HCT116 (cell line): ENCODE data around the gene TMEM201. TPM values are rescaled to one million over a fixed set of nuclear protein-coding genes. Genes with fewer than 3 reads are reported as not detected.

Experiments
- ATAC-seq: fragments of 200-7000 bp; cut with Tn5 transposase; 2 replicates; pipeline ENCODE4 v1.9.1; 2020; ENCODE audit warnings: mild to moderate bottlenecking, moderate library complexity
- BruUV-seq: library from RNA; stranded (reverse); fragments of 400-500 nt; replicated peaks from 2 replicates; lab custom pipeline; 2021; lab: Mats Ljungman, UMichigan
- CTCF ChIA-PET: fragments of 300-600 bp; sonication (Branson Sonifier 250); formaldehyde crosslinking; loops from one replicate; lab custom pipeline; 2021; ENCODE audit warnings: antibody characterized with exemption; lab: Charles Lee
- POLR2A ChIA-PET: fragments of 300-600, 350-600 bp; sonication (Branson Sonifier 250); formaldehyde crosslinking; loops from one replicate; lab custom pipeline; 2021; ENCODE audit warnings: antibody characterized with exemption; lab: Charles Lee
- RAD21 ChIA-PET, 2 experiments: fragments of 300-600 bp; sonication (Branson Sonifier 250); formaldehyde crosslinking; loops; one replicate each; lab custom pipeline; 2023; ENCODE audit warnings: low total read pairs in 2 of 2; ENCODE audit not compliant: uncharacterized antibody in 2 of 2, unreplicated experiment in 2 of 2, low non-redundant PET in 1 of 2; lab: Charles Lee
- DNase-seq: peaks from one replicate; pipeline ENCODE4 v3.0.0-alpha.2; 2010; ENCODE audit warnings: low read depth, low spot score
- H2AFZ ChIP-seq: fragments of 200-600 bp; shearing (Covaris generic), sonication (generic); 2 replicates; pipeline ENCODE4 v1.6.1; 2017; ENCODE audit warnings: low read depth, mixed run types, mixed read lengths, antibody characterized with exemption, low read length; ENCODE audit not compliant: poor library complexity, severe bottlenecking
- H3K27ac ChIP-seq: 2 replicates; pipeline ENCODE4 v1.5.1; 2012; ENCODE audit warnings: low read depth, low read length
- H3K27me3 ChIP-seq: fragments of 200-600 bp; sonication (generic); 2 replicates; pipeline ENCODE4 v1.6.1; 2016; ENCODE audit warnings: mixed run types, low read length, mixed read lengths; ENCODE audit not compliant: insufficient read depth
- H3K36me3 ChIP-seq, 2 experiments: fragments of 200-500 bp in 1 of 2; fragments of 200-600 bp in 1 of 2; sonication (Bioruptor generic) in 1 of 2; sonication (generic) in 1 of 2; 2 replicates each; pipeline versions ENCODE4 v1.5.1 to v1.6.1; 2014 to 2016; ENCODE audit warnings: low read length in 2 of 2, inconsistent platforms in 1 of 2, mixed read lengths in 1 of 2, mixed run types in 1 of 2; ENCODE audit not compliant: insufficient read depth in 2 of 2, control insufficient read depth in 1 of 2
- H3K4me1 ChIP-seq, 2 experiments: fragments of 200-600 bp in 1 of 2; sonication (generic) in 1 of 2; 2 replicates each; pipeline versions ENCODE4 v1.5.1 to v1.6.1; 2012 to 2017; ENCODE audit warnings: low read length in 2 of 2, inconsistent platforms in 1 of 2, mild to moderate bottlenecking in 1 of 2, mixed read lengths in 1 of 2, mixed run types in 1 of 2, moderate library complexity in 1 of 2; ENCODE audit not compliant: insufficient read depth in 2 of 2, control insufficient read depth in 1 of 2
- H3K4me2 ChIP-seq: fragments of 200-600 bp; sonication (generic); 2 replicates; pipeline ENCODE4 v1.6.1; 2017; ENCODE audit warnings: mixed run types, low read length, mixed read lengths
- H3K4me3 ChIP-seq, 2 experiments: fragments of 200-600 bp in 1 of 2; sonication (generic) in 1 of 2; replicated peaks in 1 of 2; 2 replicates each; pipeline ENCODE4 v1.5.1; 2011 to 2016; ENCODE audit warnings: low read length in 2 of 2, control low read depth in 1 of 2, low read depth in 1 of 2, mild to moderate bottlenecking in 1 of 2, mixed read lengths in 1 of 2, mixed run types in 1 of 2
- H3K79me2 ChIP-seq: fragments of 200-600 bp; sonication (generic); 2 replicates; pipeline ENCODE4 v1.6.1; 2017; ENCODE audit warnings: mild to moderate bottlenecking, mixed run types, low read length, moderate library complexity, mixed read lengths; ENCODE audit not compliant: insufficient read depth
- H3K9ac ChIP-seq: fragments of 200-600 bp; sonication (generic); 2 replicates; pipeline ENCODE4 v1.6.1; 2016; ENCODE audit warnings: low read length, mixed read lengths
- H3K9me2 ChIP-seq: fragments of 200-600 bp; sonication (generic), shearing (Covaris generic); 2 replicates; pipeline ENCODE4 v1.6.1; 2017; ENCODE audit warnings: mixed run types, mild to moderate bottlenecking, moderate library complexity; ENCODE audit not compliant: insufficient read depth
- H3K9me3 ChIP-seq, 2 experiments: fragments of 200-500 bp in 1 of 2; fragments of 200-600 bp in 1 of 2; sonication (Bioruptor generic) in 1 of 2; sonication (generic) in 1 of 2; 2 replicates each; pipeline ENCODE4 v1.6.1; 2014 to 2017; ENCODE audit warnings: low read length in 2 of 2, mixed read lengths in 2 of 2, inconsistent platforms in 1 of 2, low read depth in 1 of 2, mild to moderate bottlenecking in 1 of 2, mixed run types in 1 of 2, moderate library complexity in 1 of 2; ENCODE audit not compliant: control insufficient read depth in 1 of 2, insufficient read depth in 1 of 2
- H4K20me1 ChIP-seq: fragments of 200-600 bp; sonication (generic), shearing (Covaris generic); 2 replicates; pipeline ENCODE4 v1.6.1; 2017; ENCODE audit warnings: mixed run types, mild to moderate bottlenecking, moderate library complexity; ENCODE audit not compliant: insufficient read depth
- ATF3 ChIP-seq: IDR thresholded peaks from 2 replicates; pipeline ENCODE4 v1.6.1; 2012
- CBX3 ChIP-seq: IDR thresholded peaks from 2 replicates; pipeline ENCODE4 v1.6.1; 2012; ENCODE audit warnings: low read depth
- CEBPB ChIP-seq: IDR thresholded peaks from 2 replicates; pipeline ENCODE4 v1.6.1; 2012; ENCODE audit warnings: low read depth
- EGR1 ChIP-seq: IDR thresholded peaks from 2 replicates; pipeline ENCODE4 v1.6.1; 2012; ENCODE audit warnings: low read depth
- EZH2 ChIP-seq: fragments of 200-600 bp; sonication (generic); IDR thresholded peaks from 2 replicates; pipeline ENCODE4 v1.6.1; 2017; ENCODE audit warnings: antibody characterized with exemption, mixed run types
- EZH2phosphoT487 ChIP-seq: fragments of 200-600 bp; IDR thresholded peaks from 2 replicates; pipeline ENCODE4 v1.6.1; 2018; ENCODE audit warnings: antibody characterized with exemption, borderline replicate concordance
- REST ChIP-seq: IDR thresholded peaks from 2 replicates; pipeline ENCODE4 v1.6.1; 2012; ENCODE audit warnings: low read depth
- SIN3A ChIP-seq: IDR thresholded peaks from 2 replicates; pipeline ENCODE4 v1.6.1; 2012; ENCODE audit warnings: low read depth
- ZBTB33 ChIP-seq: IDR thresholded peaks from 2 replicates; pipeline ENCODE4 v1.6.1; 2011; ENCODE audit warnings: mild to moderate bottlenecking, low read length, moderate library complexity; ENCODE audit not compliant: insufficient replicate concordance; ENCODE audit errors: extremely low read depth
- intact Hi-C: fragments of 100-400 bp; cut with micrococcal nuclease; formaldehyde crosslinking; loops from 2 replicates; pipeline ENCODE4 v1.10.0; 2022
- total RNA-seq: library from RNA; stranded (reverse); gene quantifications from one replicate; pipeline ENCODE4 v1.2.1, GENCODE V29; 2021; ENCODE audit not compliant: unreplicated experiment

TMEM201 gene
- total RNA-seq, 1 experiment from 2014 or later, result 27.6 TPM

- no TSS peak for BruUV-seq
- RAD21 ChIA-PET, result no interaction called here
- Histone ChIP-seq H3K4me3 (no peak overlapping the region), H3K9ac (no peak overlapping the region), H3K4me1 (peaks cover 7 to 17% of the 10 kb centered on the region in 2 experiments; a peak in 3 of 4 replicates), H3K79me2 (no peaks in the 10 kb centered on the region), H3K9me2 (no peaks in the 10 kb centered on the region), H3K9me3 (no peaks in the 10 kb centered on the region), H2AFZ (no peak overlapping the region), H3K27me3 (no peaks in the 10 kb centered on the region), H3K4me2 (no peak overlapping the region), H3K27ac (no peak overlapping the region), H3K36me3 (no peaks in the 10 kb centered on the region), H4K20me1 (no peaks in the 10 kb centered on the region)
- POLR2A ChIA-PET, result no interaction called here
- CTCF ChIA-PET, result no interaction called here
- ATAC-seq (no peak), DNase-seq (no peak)
- intact Hi-C loops, result no loop called here
- TF ChIP-seq EZH2phosphoT487 (no peak), CEBPB (no peak), ZBTB33 (no peak), EGR1 (no peak), EZH2 (no peak), ATF3 (no peak), REST (no peak), SIN3A (no peak), CBX3 (no peak)
Measured at GRCh38 chr1:9649769-9650168, 61.1 kb downstream of the TMEM201 start.
